Mucosa of stomach (tissue), 1 donor: Measurements from ENCODE around the gene SNX33.

ENCODE experiments used
- H3K27me3 ChIP-seq: one replicate; pipeline ENCODE4 v1.7.0; 2013; ENCODE audit warnings: mild to moderate bottlenecking, low read length; ENCODE audit not compliant: control insufficient read depth, insufficient read depth
- H3K36me3 ChIP-seq: one replicate; pipeline ENCODE4 v1.7.0; 2013; ENCODE audit warnings: low read length; ENCODE audit not compliant: control insufficient read depth, insufficient read depth
- H3K4me1 ChIP-seq: one replicate; pipeline ENCODE4 v1.7.0; 2013; ENCODE audit warnings: mild to moderate bottlenecking, low read length; ENCODE audit not compliant: control insufficient read depth, insufficient read depth
- H3K4me3 ChIP-seq: one replicate; pipeline ENCODE4 v1.7.0; 2013; ENCODE audit warnings: low read length
- H3K9ac ChIP-seq: one replicate; pipeline ENCODE4 v1.7.0; 2013; ENCODE audit warnings: mild to moderate bottlenecking, low read length, moderate library complexity
- H3K9me3 ChIP-seq: one replicate; pipeline ENCODE4 v1.7.0; 2013; ENCODE audit warnings: mild to moderate bottlenecking, low read length, moderate library complexity; ENCODE audit not compliant: control insufficient read depth
- donor health status: Pancreatic carcinoma.

Gene SNX33

GRCh38 chr15:75647370-75648155 is at the start of gene SNX33:
Gene SNX33 (plus strand): TSS chr15:75647912. CDS start chr15:75649103, 1,191 bp downstream.
- no peaks in the 10 kb centered on the region for H3K9me3 ChIP-seq
- peaks cover 53% of the 10 kb centered on the region for H3K4me1 ChIP-seq
- peaks cover 4% of the 10 kb centered on the region for H3K36me3 ChIP-seq
- H3K4me3 ChIP-seq, result peak within 1 kb of the TSS; percentile 94
- no peaks in the 10 kb centered on the region for H3K27me3 ChIP-seq
- peak within 1 kb of the TSS; percentile 97 for H3K9ac ChIP-seq

- Histone ChIP-seq H3K36me3 (no peaks in the 10 kb centered on the region), H3K4me3 (no peak overlapping the region), H3K9ac (peak overlapping the region; percentile 42), H3K4me1 (peaks cover 25% of the 10 kb centered on the region), H3K9me3 (no peaks in the 10 kb centered on the region), H3K27me3 (no peaks in the 10 kb centered on the region)
These were observed 49.4 kb upstream of the SNX33 start for GRCh38 chr15:75598361-75598760.

GRCh38 chr15:75599401-75599800 is 48.3 kb upstream of the SNX33 start:
- no peaks in the 10 kb centered on the region for H3K9me3 ChIP-seq
- peaks cover 25% of the 10 kb centered on the region for H3K4me1 ChIP-seq
- no peak overlapping the region for H3K4me3 ChIP-seq
- H3K9ac ChIP-seq, result no peak overlapping the region
- H3K36me3 ChIP-seq, result no peaks in the 10 kb centered on the region
- H3K27me3 ChIP-seq, result no peaks in the 10 kb centered on the region

GRCh38 chr15:75606026-75606425 is 41.7 kb upstream of the SNX33 start:
- Histone ChIP-seq H3K9ac (no peak overlapping the region), H3K27me3 (no peaks in the 10 kb centered on the region), H3K4me1 (no peaks in the 10 kb centered on the region), H3K4me3 (no peak overlapping the region), H3K36me3 (peaks cover 11% of the 10 kb centered on the region), H3K9me3 (no peaks in the 10 kb centered on the region)

GRCh38 chr15:75606711-75607699 is 40.7 kb upstream of the SNX33 start:
- H3K36me3 ChIP-seq, result peaks cover 11% of the 10 kb centered on the region

GRCh38 chr15:75616766-75617165 is 30.9 kb upstream of the SNX33 start:
- Histone ChIP-seq H3K27me3 (no peaks in the 10 kb centered on the region), H3K9me3 (no peaks in the 10 kb centered on the region), H3K9ac (no peak overlapping the region), H3K4me3 (no peak overlapping the region), H3K4me1 (peaks cover 11% of the 10 kb centered on the region), H3K36me3 (no peaks in the 10 kb centered on the region)

More at GRCh38 chr15:75606711-75607699, 40.7 kb upstream of the SNX33 start:
- Histone ChIP-seq H3K4me1 (no peaks in the 10 kb centered on the region), H3K9me3 (no peaks in the 10 kb centered on the region), H3K9ac (no peak overlapping the region), H3K4me3 (no peak overlapping the region), H3K27me3 (no peaks in the 10 kb centered on the region)

GRCh38 chr15:75620058-75620820 is 27.5 kb upstream of the SNX33 start:
- H3K27me3 ChIP-seq, result no peaks in the 10 kb centered on the region
- H3K9ac ChIP-seq, result peak overlapping the region; percentile 30
- no peaks in the 10 kb centered on the region for H3K9me3 ChIP-seq
- peaks cover 11% of the 10 kb centered on the region for H3K4me1 ChIP-seq
- H3K4me3 ChIP-seq, result no peak overlapping the region
- H3K36me3 ChIP-seq, result no peaks in the 10 kb centered on the region

GRCh38 chr15:75620841-75621391 is 26.8 kb upstream of the SNX33 start:
- Histone ChIP-seq H3K4me3 (no peak overlapping the region), H3K27me3 (no peaks in the 10 kb centered on the region), H3K9me3 (no peaks in the 10 kb centered on the region), H3K36me3 (no peaks in the 10 kb centered on the region), H3K4me1 (peaks cover 13% of the 10 kb centered on the region), H3K9ac (peak overlapping the region; percentile 30)

GRCh38 chr15:75622505-75622904 is 25.2 kb upstream of the SNX33 start:
- Histone ChIP-seq H3K27me3 (no peaks in the 10 kb centered on the region), H3K4me3 (no peak overlapping the region), H3K4me1 (peaks cover 19% of the 10 kb centered on the region), H3K9me3 (no peaks in the 10 kb centered on the region), H3K36me3 (no peaks in the 10 kb centered on the region), H3K9ac (no peak overlapping the region)

GRCh38 chr15:75625542-75626347 is 22.0 kb upstream of the SNX33 start, which contains the start of gene SNUPN:
Gene SNUPN (minus strand): TSS chr15:75625725. CDS start chr15:75621051, 4,674 bp downstream.
- Histone ChIP-seq H3K9ac (peak within 1 kb of the TSS; percentile 91), H3K36me3 (no peaks in the 10 kb centered on the region), H3K4me3 (peak within 1 kb of the TSS; percentile 77), H3K4me1 (peaks cover 14% of the 10 kb centered on the region), H3K27me3 (no peaks in the 10 kb centered on the region), H3K9me3 (no peaks in the 10 kb centered on the region)

- no peaks in the 10 kb centered on the region for H3K9me3 ChIP-seq
- H3K4me1 ChIP-seq, result peaks cover 6% of the 10 kb centered on the region
- no peaks in the 10 kb centered on the region for H3K27me3 ChIP-seq
- no peak overlapping the region for H3K4me3 ChIP-seq
- H3K9ac ChIP-seq, result no peak overlapping the region
- no peaks in the 10 kb centered on the region for H3K36me3 ChIP-seq
These were observed 15.8 kb upstream of the SNX33 start for GRCh38 chr15:75631935-75632334.
